Left colon (tissue), 2 donors: ENCODE data around the gene CD276. TPM values are rescaled to one million over a fixed set of nuclear protein-coding genes. Genes with fewer than 3 reads are reported as not detected.
A peak's percentile ranks its signal among the peaks of the same experiment; 100 is the strongest.

Experiments used
- ATAC-seq: fragments of 200-7000 bp; cut with Tn5 transposase; one replicate; pipeline ENCODE4 v1.9.1; 2020; ENCODE audit warnings: mild to moderate bottlenecking, moderate library complexity
- DNase-seq, 2 donors: peaks; one replicate each; pipeline ENCODE4 v3.0.0-alpha.2; 2020
- intact Hi-C, 2 donors: fragments of 100-400 bp; cut with DNase I in 1 of 2; cut with micrococcal nuclease in 1 of 2; formaldehyde crosslinking; loops; one replicate each; pipeline versions ENCODE4 v1.11.2 to v1.14.0; 2022; cut with DNase I, micrococcal nuclease
- total RNA-seq, 2 donors: library from RNA; stranded (reverse); fragmentation: NEBNext Ultra II Directional; extraction: Animal tissue kit (Norgen Biotek cat#: 25700); gene quantifications; one replicate each; pipeline ENCODE4 v1.2.1, GENCODE V29; 2021
- donor health status: DM: no; HTN: no; CAD: no.
- donor health status: DM: yes; HTN: yes; CAD: no.

The CD276 gene
- total RNA-seq, 2 donors from 2014 or later = 38.6 to 41.6 TPM

DNA sequence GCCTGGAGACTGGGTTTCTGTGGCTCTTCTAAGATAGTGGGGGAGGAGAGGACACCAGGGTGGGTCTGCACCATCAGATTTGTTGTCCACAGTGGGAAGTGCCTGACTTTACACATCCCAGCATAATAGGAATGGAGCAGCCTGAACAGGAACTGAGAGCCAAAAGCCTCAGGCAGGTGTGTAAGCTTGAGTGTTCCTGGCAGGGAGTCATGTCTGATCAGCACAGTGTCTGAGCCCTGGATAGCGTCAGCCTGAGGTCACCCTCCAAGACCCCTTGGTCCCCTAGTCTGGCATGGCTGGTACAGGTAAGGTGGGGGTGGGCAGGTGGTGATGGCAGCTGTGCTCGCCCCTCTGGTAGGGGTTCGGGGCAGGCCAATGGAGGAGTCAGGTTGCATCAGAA lies 48.7 kb downstream of the CD276 start:
- DNase-seq (no peak), ATAC-seq (no peak)
- intact Hi-C loops = no loop called here

GRCh38 chr15:73737535-73737934 lies 53.4 kb downstream of the CD276 start:
- ATAC-seq = no peak
- intact Hi-C loops = no loop called here
- no peak for DNase-seq

DNA sequence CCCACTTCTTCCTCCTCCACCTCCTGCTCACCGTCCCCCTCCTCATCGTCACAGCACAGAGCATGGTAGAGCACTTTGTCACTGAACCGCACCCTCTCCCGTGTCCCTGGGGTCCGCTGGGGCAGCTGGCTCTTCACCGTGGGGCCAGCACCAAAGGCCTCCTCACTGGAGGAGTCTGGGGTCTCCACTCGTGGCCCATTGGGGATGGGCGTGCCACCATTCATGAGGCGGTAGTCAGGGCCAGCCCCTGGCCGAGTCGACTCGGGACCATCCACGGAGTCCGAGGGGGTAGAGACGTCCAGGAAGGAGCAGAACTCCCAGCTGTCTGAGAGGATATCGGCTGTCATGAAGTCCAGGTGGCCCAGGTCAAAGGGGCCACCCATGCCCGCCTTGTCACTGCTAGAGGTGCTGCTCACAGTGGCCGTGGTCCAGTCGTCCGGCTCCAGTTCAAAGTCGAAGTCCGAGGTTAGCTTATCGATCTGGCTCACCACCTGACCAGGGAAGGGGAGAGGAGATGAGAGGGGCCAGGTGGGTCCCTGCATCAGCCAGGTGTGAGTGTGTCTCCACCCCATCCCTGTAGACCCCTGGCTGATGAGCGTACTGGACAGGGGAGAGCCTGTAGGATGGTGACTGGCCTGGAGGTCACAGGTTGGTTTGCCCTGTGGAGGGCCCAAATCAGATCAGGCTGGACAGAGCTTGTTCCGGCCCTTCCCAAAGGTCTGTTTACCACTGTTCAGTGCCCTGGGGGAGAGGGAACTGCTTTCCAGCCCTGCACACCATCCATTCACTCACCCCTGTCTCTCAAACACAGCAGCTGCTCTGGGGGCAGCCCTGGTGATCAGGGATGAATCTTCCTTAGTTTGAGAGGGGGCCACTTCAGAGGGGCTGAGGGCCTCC lies 56.2 kb downstream of the CD276 start:
- no peak for ATAC-seq
- intact Hi-C loops = no loop called here

GRCh38 chr15:73741321-73741836 lies 57.2 kb downstream of the CD276 start:
- no peak for ATAC-seq
- intact Hi-C loops = no loop called here

More for the DNA sequence above, 56.2 kb downstream of the CD276 start:
- no peak for DNase-seq

DNA sequence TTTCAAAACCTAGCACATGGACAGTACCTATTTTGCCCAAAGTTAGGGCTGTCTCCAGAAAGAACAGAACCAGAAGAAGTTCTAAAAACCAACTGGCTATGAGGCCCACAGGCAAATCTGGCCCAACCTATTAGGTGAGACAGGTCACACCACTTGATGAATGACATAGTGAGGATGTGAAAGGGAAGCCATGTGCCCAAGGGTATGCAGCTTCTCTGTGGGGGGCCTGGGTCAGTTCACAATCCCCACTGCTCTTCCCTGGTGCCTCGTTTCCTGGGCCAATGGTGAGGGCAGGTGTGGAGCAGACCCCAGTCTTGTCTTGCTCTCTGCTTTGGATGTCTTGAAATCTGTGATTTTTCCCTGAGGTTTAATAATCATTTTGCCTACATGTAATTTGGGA lies 60.1 kb downstream of the CD276 start:
- ATAC-seq = no peak
- DNase-seq = no peak
- intact Hi-C loops = no loop called here

More at GRCh38 chr15:73741321-73741836, 57.2 kb downstream of the CD276 start:
- DNase-seq = no peak

GRCh38 chr15:73745073-73745472 lies 60.9 kb downstream of the CD276 start:
- intact Hi-C loops = no loop called here
- no peak for DNase-seq
- no peak for ATAC-seq

- DNase-seq = no peak
- ATAC-seq = no peak
- intact Hi-C loops = no loop called here
These were observed 62.1 kb downstream of the CD276 start for GRCh38 chr15:73746261-73746660.

- intact Hi-C loops = no loop called here
- peak; percentile 45 for ATAC-seq
These were observed 62.7 kb downstream of the CD276 start for GRCh38 chr15:73746883-73747282.

GRCh38 chr15:73747847-73748590 lies 63.8 kb downstream of the CD276 start:
- DNase-seq (no peak), ATAC-seq (no peak)
- intact Hi-C loops = no loop called here

More at GRCh38 chr15:73746883-73747282, 62.7 kb downstream of the CD276 start:
- DNase-seq = no peak

DNA sequence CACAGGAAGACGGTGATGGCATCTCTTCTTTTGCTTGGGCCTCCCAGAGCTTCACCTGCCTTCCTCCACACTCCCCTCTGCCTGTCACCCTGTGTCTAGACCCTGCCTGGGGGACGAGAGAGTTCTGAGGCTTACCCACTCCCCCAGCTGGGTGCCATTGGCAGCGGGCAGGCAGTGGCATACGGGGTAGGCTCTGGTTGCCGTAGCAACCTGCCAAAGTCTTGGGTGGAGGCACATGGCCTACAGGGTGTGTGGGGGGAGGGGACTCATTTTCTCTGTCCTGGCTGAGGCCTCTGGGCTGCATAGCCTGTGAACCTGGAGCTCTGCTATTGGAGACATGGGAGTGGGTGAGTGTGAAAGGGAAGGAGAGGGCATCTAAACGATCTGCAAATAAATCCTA lies 64.5 kb downstream of the CD276 start:
- intact Hi-C loops = no loop called here

GRCh38 chr15:73749533-73749932 lies 65.3 kb downstream of the CD276 start:
- no peak for ATAC-seq
- intact Hi-C loops = no loop called here
- no peak for DNase-seq

More for the DNA sequence above, 64.5 kb downstream of the CD276 start:
- ATAC-seq = no peak
- no peak for DNase-seq

DNA sequence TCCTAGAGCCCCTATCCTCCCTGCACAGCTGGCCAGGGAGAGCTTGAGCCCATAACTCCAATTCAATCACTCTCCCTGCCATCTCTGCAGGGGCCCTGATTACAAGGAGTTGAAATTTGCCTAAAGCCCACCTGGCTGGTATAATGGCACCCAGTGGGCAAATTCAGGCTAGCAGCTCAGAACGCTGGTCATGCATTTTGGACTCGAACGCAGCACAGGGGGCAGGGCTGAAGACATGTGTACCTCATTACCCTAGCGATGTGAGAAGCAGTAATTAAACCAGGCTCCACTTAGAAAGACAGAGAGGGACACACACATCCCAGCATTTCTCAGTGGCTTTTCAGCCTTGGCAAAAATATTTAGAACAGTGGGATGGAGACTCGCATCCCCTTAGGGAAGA lies 65.8 kb downstream of the CD276 start:
- DNase-seq = no peak
- ATAC-seq = no peak
- intact Hi-C loops = no loop called here

DNA sequence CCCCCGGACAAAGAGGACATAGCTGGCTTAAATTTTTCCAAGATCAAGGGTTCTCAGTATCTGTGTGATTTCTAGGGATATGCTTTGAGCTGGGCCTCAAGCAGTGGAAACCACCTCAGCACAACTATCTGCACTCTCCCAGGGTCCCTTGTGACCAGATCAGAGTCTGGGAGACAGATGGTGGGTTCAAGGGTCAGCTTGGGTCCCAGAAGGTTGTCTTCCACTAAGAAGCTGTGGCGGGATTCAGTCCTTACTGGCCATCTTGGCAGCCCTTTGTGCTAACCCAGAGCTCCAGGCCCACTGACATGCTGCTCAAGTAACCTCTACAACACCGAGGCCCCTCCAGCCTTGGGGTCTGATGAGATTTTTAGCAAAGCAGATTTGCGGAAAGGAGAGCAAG lies 66.3 kb downstream of the CD276 start:
- intact Hi-C loops = no loop called here
- ATAC-seq (no peak), DNase-seq (no peak)

- no peak for ATAC-seq
- intact Hi-C loops = no loop called here
These were observed 66.8 kb downstream of the CD276 start for GRCh38 chr15:73750951-73751350.

GRCh38 chr15:73751511-73751898 lies 67.3 kb downstream of the CD276 start:
- ATAC-seq = no peak
- DNase-seq = no peak
- intact Hi-C loops = no loop called here

More at GRCh38 chr15:73750951-73751350, 66.8 kb downstream of the CD276 start:
- DNase-seq = no peak

GRCh38 chr15:73751899-73752805 lies 68.0 kb downstream of the CD276 start:
- intact Hi-C loops = no loop called here
- no peak for ATAC-seq
- no peak for DNase-seq

GRCh38 chr15:73752806-73753193 lies 68.6 kb downstream of the CD276 start:
- ATAC-seq = no peak
- intact Hi-C loops = no loop called here
- DNase-seq = no peak

DNA sequence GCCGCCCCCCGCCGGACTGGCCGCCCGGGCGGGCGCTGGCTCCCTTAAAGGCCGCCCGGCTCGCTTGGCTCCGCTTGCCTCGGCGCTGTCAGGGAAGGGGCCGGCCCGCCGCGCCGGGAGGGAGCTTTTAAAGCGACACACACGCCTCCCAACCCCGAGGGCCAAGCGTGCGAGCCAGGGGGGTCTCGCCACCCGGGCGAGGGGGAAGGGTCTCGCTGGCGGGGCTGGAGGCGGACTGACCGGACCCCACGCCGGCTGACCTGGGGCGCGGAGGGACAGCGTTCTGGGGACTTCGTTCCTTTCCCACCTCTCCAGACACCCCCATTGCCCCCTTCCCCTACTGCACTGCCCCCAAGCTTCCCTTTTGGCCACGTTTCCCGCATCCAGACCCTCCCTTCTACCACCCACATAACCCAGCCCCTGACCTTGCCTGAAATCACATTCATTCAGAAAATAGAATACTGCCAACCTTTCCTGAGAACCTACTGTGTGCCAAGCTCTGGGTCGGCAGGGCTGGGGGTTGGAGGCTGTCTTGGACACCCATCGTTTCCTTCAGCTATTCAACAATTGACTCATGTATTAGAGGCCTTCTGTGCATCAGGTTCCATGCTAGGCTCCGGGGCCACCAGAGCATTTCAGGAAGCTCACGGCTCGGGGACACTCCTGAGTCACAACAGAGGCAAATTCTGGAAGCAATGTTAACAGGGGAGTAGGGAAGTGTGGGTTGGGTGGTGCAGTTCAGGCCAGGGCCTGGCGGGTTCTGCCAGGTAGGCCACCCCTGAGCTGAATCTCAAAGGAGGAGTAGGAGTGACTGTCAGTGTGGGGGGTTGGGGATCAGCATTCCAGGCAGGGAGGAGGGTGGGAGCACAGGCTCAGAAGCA lies 69.3 kb downstream of the CD276 start, which contains the start of gene INSYN1:
Gene INSYN1 (minus strand): TSS at position 102 of the 881 bp plus-strand sequence. CDS start 2,221 bp downstream, outside the sequence.
- ATAC-seq (no peak), DNase-seq (peak in 1 of 2 donors; percentile 13)
- intact Hi-C loops = no loop called here
